ENCODE measurements around the gene SGMS1.

- TF ChIP-seq CTCF (IDR thresholded peaks at IDR 0.05; ENCODE audit: low read length): no peak
- TF ChIP-seq EZH2 (IDR thresholded peaks at IDR 0.05; ENCODE audit: borderline replicate concordance, low read length): no peak
These were observed 82.4 kb downstream of the SGMS1 start for GRCh38 chr10:50541317-50541716.

Data from OCI-LY1 (cell line).